Right renal pelvis (tissue), 4 donors: ENCODE measurements around the gene CRTC3. TPM values are rescaled to one million over a fixed set of nuclear protein-coding genes. Genes with fewer than 3 reads are reported as not detected.

Experiments used
- DNase-seq, 4 donors: peaks; one replicate each; pipeline ENCODE4 v3.0.0-alpha.2; 2013; ENCODE audit warnings: low read depth in 4 of 4, low spot score in 3 of 4, missing footprints in 1 of 4
- polyA plus RNA-seq, 4 donors: library from polyadenylated mRNA; unstranded; fragments of 120-200 nt; gene quantifications; one replicate each; pipeline ENCODE4 v1.2.1, GENCODE V29; 2013; ENCODE audit not compliant: insufficient read length in 4 of 4

CRTC3 gene
- polyA plus RNA-seq, 4 donors: 29.3 to 30.7 (median 29.9) TPM

- DNase-seq: no peak
These were observed 61.8 kb downstream of the CRTC3 start for GRCh38 chr15:90591524-90591923.

GRCh38 chr15:90592131-90592881, 62.6 kb downstream of the CRTC3 start:
- no peak for DNase-seq

GRCh38 chr15:90593499-90594158, 63.9 kb downstream of the CRTC3 start:
- DNase-seq: no peak

- DNase-seq: peak in 2 of 4 donors; percentile 5 to 10
These were observed 64.6 kb downstream of the CRTC3 start for GRCh38 chr15:90594301-90594738.

- no peak for DNase-seq
These were observed 66.0 kb downstream of the CRTC3 start for GRCh38 chr15:90595763-90596155.

GRCh38 chr15:90596943-90597342, 67.2 kb downstream of the CRTC3 start:
- DNase-seq: no peak

- DNase-seq: no peak
These were observed 67.9 kb downstream of the CRTC3 start for GRCh38 chr15:90597577-90597976.

- no peak for DNase-seq
These were observed 68.4 kb downstream of the CRTC3 start for GRCh38 chr15:90598031-90598577.

- no peak for DNase-seq
These were observed 69.0 kb downstream of the CRTC3 start for GRCh38 chr15:90598679-90599078.

GRCh38 chr15:90599116-90599515, 69.4 kb downstream of the CRTC3 start:
- DNase-seq: no peak

- no peak for DNase-seq
These were observed 69.9 kb downstream of the CRTC3 start for GRCh38 chr15:90599644-90600043.

- DNase-seq: no peak
These were observed 71.2 kb downstream of the CRTC3 start for GRCh38 chr15:90600954-90601353.

- no peak for DNase-seq
These were observed 74.2 kb downstream of the CRTC3 start for GRCh38 chr15:90603893-90604292.

GRCh38 chr15:90606641-90607040, 76.9 kb downstream of the CRTC3 start:
- no peak for DNase-seq

- DNase-seq: no peak
These were observed 77.6 kb downstream of the CRTC3 start for GRCh38 chr15:90607361-90607760.

GRCh38 chr15:90609242-90610180, 79.8 kb downstream of the CRTC3 start:
- DNase-seq: no peak

GRCh38 chr15:90610190-90610589, 80.5 kb downstream of the CRTC3 start:
- DNase-seq: no peak

GRCh38 chr15:90611157-90611556, 81.4 kb downstream of the CRTC3 start:
- DNase-seq: no peak

GRCh38 chr15:90617171-90617570, 87.4 kb downstream of the CRTC3 start:
- DNase-seq: no peak

- DNase-seq: no peak
These were observed 88.0 kb downstream of the CRTC3 start for GRCh38 chr15:90617668-90618097.
